ENCODE measurements around the gene TTC22.
A peak's percentile ranks its signal among the peaks of the same experiment; 100 is the strongest.

The TTC22 gene

DNA sequence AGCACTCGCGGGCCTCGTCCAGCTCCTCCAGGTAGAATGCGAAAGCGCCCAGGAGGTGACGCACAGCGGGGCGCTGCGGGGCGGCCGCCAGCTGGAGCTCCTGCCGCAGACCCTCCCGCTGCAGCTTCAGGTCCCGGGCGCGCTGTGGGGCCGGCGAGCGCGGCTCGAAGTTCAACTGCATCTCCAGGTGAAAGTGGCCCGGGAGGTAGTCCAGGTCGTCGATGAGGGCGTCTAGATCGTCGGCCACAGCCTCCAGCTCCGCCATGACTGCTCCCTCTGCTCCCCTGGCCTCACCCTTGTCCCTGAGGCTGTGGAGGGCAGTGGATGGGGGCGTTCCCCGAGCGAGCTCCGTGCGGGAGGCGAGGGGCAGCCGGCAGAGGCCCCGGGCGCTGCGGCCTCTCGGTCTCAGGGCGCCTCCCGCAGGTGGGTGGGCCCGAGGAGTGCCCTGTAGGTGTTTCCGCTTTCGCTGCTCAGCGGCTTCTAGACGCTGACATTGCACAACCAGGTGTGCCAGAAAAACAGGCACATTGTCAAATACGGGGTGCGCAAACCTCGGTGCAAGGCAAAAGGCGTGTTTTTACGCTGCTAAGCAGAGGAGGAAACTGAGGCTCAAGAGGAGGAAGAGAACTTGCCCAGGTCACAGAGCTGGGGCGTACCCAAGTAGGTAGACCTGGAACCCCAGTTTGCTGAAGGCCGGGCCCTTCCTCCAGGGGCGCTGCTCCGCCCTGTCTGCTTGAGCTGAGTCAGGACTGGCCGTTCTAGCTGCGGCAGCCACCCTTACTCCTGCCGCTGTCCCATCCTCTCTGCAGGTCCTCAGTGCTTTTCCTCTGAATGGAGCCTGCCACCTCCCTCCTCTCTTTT lies at the start of gene TTC22:
TTC22 (minus strand) TSS at position 425 of the 861 bp plus-strand sequence; CDS start at position 265, 160 bp downstream.
- peak; percentile 31 to 52 (median 42) for DNase-seq (ENCODE audit: low read depth in 3 of 3)

- no peak for DNase-seq (ENCODE audit: low read depth in 3 of 3)
Observed at GRCh38 chr1:54850737-54851136, 49.6 kb upstream of the TTC22 start.

- DNase-seq (ENCODE audit: low read depth in 3 of 3) = no peak
Observed at GRCh38 chr1:54850069-54850730, 49.1 kb upstream of the TTC22 start.

- no peak for DNase-seq (ENCODE audit: low read depth in 3 of 3)
Observed at GRCh38 chr1:54849219-54850068, 48.3 kb upstream of the TTC22 start.

GRCh38 chr1:54848134-54848948 lies 47.2 kb upstream of the TTC22 start:
- no peak for DNase-seq (ENCODE audit: low read depth in 3 of 3)

DNA sequence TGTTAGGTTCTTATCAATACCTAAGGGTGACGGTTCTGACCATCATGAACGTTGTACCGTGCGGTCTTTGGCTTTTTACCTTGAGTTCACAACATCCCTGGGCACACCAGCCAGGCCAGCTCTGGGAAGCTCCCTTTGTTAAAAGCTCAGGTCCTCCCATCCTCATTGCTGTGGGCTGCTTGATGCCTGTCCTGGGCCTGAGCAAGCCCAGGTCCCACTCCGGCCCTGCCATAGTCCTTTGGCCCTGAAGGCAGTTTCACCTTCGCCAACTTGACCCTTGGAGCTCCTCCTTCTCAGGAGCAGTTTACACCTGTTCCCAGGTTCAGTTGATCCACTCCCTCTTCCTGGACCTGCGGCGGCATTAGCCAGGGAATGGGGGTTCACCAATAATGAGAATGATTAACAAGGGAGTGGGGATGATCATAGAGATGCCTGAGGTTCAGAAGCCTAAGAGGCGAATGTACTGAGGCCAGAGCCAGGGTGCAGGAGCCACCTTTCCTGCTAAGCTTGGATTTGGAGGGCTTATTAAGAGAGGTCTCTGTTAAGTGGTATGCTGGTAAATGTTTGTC lies 45.7 kb upstream of the TTC22 start:
- no peak for DNase-seq (ENCODE audit: low read depth in 3 of 3)

GRCh38 chr1:54846301-54846700 lies 45.2 kb upstream of the TTC22 start:
- DNase-seq (ENCODE audit: low read depth in 3 of 3) = no peak

DNA sequence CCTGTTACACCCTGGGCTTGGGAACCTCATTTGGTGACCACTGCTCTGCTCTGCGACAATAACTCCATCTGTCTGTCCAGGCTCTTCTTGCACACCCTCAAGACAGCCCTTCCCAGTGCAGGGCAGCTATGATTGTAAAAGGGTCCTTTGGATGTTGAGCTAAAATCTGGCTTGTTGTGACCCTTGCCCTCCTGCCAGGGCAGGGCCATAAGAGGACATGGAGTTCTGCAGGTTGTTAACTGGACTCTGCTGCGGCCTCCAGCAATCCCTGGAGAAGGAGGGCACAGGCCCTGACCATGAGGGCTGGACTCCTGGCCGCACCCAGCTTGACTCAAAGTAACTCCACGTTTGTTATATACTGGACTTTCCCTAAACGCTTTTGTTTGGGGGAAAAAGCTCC lies 44.6 kb upstream of the TTC22 start:
- no peak for DNase-seq (ENCODE audit: low read depth in 3 of 3)

- no peak for DNase-seq (ENCODE audit: low read depth in 3 of 3)
Observed at GRCh38 chr1:54844564-54844963, 43.4 kb upstream of the TTC22 start.

DNA sequence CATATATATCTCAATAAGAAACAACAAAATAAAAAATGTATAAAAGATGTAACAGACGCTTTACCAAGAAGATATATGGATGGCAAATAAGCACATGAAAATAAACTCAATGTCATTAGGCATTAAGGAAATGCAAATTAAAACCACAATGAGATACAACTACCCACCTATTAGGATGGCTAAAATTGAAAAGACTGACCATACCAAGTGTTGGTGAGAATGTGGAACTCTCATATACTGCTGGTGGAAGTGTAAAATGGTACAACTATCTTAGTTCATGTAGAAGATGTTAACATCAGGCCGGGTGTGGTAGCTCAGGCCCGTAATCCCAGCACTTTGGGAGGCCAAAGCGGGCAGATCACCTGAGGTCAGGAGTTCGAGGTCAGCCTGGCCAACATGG lies 42.3 kb upstream of the TTC22 start:
- DNase-seq (ENCODE audit: low read depth in 3 of 3) = no peak

DNA sequence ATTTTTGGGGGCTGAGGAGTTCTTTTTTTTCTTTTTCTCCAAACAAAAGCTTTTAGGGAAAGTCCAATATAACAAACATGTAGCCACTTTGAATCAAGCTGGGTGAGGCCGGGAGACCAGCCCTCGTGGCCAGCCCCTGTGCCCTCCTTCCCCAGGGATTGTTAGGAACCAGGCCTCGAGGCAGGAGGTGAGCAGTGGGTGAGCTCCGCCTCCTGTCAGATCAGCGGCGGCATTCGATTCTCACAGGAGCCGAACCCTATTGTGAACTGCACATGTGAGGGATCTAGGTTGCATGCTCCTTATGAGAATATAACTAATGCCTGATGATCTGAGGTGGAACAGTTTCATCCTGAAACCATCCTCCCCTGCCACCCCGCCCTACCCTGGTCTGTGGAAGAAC lies 41.8 kb upstream of the TTC22 start:
- DNase-seq (ENCODE audit: low read depth in 3 of 3) = no peak

DNA sequence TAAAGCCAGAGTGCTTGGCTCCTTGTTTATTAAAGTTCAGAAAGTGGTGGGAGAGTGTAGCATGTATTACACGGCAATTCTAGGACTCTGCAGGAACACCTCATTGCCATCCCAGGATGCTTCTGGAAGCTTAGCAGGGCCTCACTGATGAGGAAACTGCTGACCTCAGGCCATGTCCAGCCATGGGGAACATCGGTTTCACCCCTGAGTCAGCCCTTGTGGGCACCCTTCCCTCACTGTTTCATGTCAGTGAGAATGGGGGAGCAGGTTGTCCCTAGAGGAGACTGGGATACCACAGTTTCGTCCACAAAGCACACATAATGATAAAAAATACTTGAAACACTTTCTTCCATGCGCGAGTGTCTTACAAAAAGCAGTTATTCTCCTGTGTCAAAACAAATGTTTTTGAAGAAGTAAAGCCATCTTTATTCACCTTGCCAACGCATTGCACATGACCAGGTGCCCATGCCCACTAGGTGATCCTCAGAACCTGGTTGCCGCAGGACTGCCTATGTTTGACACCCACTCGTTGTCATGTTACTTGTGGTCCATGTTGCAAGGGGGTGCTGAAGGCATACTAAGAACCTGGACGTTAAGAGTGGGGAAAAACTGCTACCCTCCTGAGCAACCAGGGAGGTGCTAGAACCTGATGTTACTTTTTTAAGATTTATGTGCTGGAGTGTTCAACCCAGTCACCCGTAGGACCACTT lies 41.2 kb upstream of the TTC22 start:
- no peak for DNase-seq (ENCODE audit: low read depth in 3 of 3)

GRCh38 chr1:54839824-54840223 lies 38.7 kb upstream of the TTC22 start:
- DNase-seq (ENCODE audit: low read depth in 3 of 3) = no peak

GRCh38 chr1:54838565-54839180 lies 37.5 kb upstream of the TTC22 start:
- no peak for DNase-seq (ENCODE audit: low read depth in 3 of 3)

- DNase-seq (ENCODE audit: low read depth in 3 of 3) = no peak
Observed at GRCh38 chr1:54837002-54837853, 36.1 kb upstream of the TTC22 start.

DNA sequence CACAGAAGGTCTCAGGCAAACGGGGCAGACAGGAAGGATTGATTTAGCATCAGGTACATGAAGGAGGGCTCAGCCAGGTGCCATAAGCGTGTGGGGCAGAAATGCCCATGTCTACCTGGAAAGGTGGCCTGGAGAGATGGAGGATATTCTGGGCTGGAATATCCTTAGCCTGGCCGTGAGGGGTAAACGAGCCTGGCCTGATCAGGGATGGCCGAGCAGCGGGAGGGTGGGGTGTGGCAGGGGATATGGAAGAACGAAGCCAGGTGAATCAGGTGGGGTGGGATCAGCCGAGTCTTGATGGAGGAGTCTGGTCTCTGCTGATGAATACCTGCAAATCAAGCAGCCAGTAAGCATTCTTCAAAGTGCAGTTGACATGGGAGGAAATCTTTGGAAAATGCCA lies 35.5 kb upstream of the TTC22 start:
- DNase-seq (ENCODE audit: low read depth in 3 of 3) = no peak

DNA sequence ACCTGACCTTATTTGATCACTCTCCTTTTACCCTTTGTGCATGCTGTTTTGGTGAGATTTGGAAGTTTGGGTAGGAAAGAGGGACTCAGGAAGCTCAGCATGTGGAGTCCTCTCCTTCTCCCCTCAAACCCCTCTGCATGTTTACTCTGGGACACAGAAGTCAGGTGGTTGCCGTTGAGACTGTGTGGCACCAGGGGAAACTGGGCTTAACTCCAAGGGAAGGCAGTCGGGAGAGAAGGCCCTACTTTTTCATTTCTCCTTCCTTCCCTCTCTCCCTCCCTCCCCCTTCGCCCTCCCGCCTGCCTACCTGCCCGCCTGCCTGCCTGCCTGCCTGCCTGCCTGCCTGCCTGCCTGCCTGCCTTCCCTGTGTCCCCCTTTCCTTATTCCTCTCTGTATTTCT lies 34.8 kb upstream of the TTC22 start:
- DNase-seq (ENCODE audit: low read depth in 3 of 3) = no peak

GRCh38 chr1:54835131-54835898 lies 34.2 kb upstream of the TTC22 start:
- no peak for DNase-seq (ENCODE audit: low read depth in 3 of 3)
